Left lung (tissue), 10 donors: ENCODE data around the gene ROPN1L. TPM values are rescaled to one million over a fixed set of nuclear protein-coding genes. Genes with fewer than 3 reads are reported as not detected.

ENCODE experiments used
- ATAC-seq: fragments of 200-7000 bp; cut with Tn5 transposase; one replicate; pipeline ENCODE4 v1.9.1; 2020; ENCODE audit warnings: moderate library complexity
- DNase-seq, 4 donors: peaks; one replicate each; pipeline ENCODE4 v3.0.0-alpha.2; 2013 to 2020
- H3K27ac ChIP-seq, 2 donors: fragments of 200-600 bp; sonication (generic) in 1 of 2; one replicate each; pipeline versions ENCODE4 v1.5.0 to v1.8.0; 2020 to 2021
- H3K27me3 ChIP-seq, 2 donors: fragments of 200-600 bp; sonication (generic) in 1 of 2; one replicate each; pipeline versions ENCODE4 v1.5.0 to v1.8.0; 2020 to 2021
- H3K36me3 ChIP-seq, 2 donors: fragments of 200-600 bp; sonication (generic) in 1 of 2; one replicate each; pipeline versions ENCODE4 v1.5.0 to v1.8.0; 2020 to 2021
- H3K4me1 ChIP-seq, 2 donors: fragments of 200-600 bp; one replicate each; pipeline ENCODE4 v1.8.0; 2021
- H3K4me3 ChIP-seq, 2 donors: fragments of 200-600 bp; sonication (generic) in 1 of 2; one replicate each; pipeline versions ENCODE4 v1.5.0 to v1.8.0; 2020 to 2021; ENCODE audit warnings: mild to moderate bottlenecking in 1 of 2
- H3K9me3 ChIP-seq, 2 donors: fragments of 200-600 bp; sonication (generic) in 1 of 2; one replicate each; pipeline versions ENCODE4 v1.5.0 to v1.8.0; 2020 to 2021
- intact Hi-C, 2 donors: fragments of 100-400 bp; cut with DNase I; formaldehyde crosslinking; loops; one replicate each; pipeline versions ENCODE4 v1.11.2 to v1.14.2; 2022
- polyA plus RNA-seq, 6 donors: library from polyadenylated mRNA; unstranded; fragments of 120-200 nt; gene quantifications; one replicate each; pipeline ENCODE4 v1.2.1, GENCODE V29; 2013; ENCODE audit not compliant: insufficient read length in 6 of 6
- total RNA-seq, 2 donors: library from RNA; stranded (reverse); fragmentation: NEBNext Ultra II Directional; extraction: Animal tissue kit (Norgen Biotek cat#: 25700); gene quantifications; one replicate each; pipeline ENCODE4 v1.2.1, GENCODE V29; 2021
- TF ChIP-seq, protein P1 (sequence below), 2 donors: fragments of 200-600 bp; sonication (generic) in 1 of 2; IDR thresholded peaks; one replicate each; pipeline versions ENCODE4 v1.5.0 to v1.8.0; 2021; ENCODE audit warnings: antibody characterized with exemption in 2 of 2
- donor health status: DM: no; HTN: yes; CAD: no.
- donor health status: DM: no; HTN: no; CAD: no.

Gene ROPN1L
- total and polyA plus RNA-seq, 8 donors: 0.50 to 9.5 (median 5.1) TPM

DNA sequence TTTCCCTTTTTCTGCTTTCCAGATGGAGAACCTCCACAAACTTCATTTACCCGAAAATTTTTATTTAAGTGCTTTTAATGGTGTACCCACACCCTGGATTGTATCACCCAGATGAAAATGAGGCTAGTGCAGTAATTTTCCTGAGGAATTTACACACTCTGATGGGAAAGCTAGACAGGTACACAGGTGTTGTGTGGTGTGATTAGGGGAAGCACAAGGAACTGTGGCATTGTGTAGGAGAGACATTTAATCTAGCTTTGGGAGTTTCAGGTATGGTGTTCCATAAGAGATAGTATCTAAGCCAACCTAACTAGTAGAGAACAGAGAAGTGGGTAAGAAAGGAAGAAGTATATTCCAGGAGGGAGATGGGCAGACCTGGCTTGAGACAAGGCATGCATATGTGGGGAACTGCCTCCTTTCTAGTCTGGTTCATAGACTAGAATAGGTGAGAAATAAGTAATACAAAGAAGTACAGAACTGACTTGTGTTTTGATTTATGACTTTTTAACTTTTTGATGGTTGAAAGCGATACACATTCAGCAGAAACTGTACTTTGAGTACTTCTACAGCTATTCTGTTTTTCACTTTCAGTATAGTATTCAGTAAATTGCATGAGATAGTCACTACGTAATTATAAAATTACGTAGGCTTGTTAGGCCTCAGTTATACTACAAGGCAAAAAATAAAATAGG, 22.9 kb upstream of the ROPN1L start:
- intact Hi-C loops: no loop called here
- H3K36me3 ChIP-seq: peaks cover 0 to 79% of the 10 kb centered on the region in 2 donors
- no peak for DNase-seq

DNA sequence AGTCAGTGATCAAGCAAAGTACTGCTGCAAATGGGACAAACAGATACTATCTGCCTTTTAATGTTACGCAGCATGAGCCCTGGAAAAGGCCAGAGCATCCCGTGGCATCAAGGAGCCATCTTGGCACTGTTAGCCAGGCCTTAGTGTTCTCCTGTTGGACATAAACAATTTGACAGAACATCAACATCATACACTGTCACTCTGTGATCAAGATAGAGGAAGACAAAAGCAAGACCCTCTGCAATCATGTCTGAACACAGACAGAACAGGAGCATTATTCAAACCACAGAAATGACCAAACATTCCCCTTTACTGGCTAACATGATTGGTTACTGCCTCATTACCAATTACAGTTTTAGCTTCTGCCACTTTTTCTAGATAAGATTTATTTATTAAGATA, 21.2 kb upstream of the ROPN1L start:
- Histone ChIP-seq H3K27me3 (no peaks in the 10 kb centered on the region), H3K4me3 (no peak overlapping the region), H3K4me1 (peaks cover 0 to 33% of the 10 kb centered on the region in 2 donors), H3K27ac (peak overlapping the region in 1 of 2 donors; percentile 76), H3K9me3 (no peaks in the 10 kb centered on the region), H3K36me3 (peaks cover 0 to 77% of the 10 kb centered on the region in 2 donors)
- intact Hi-C loops: loop anchor here in 1 of 2 donors (10.0 kb wide), 1 partner anchor 136 kb away; no protein-coding TSS in a partner anchor
- TF ChIP-seq, protein P1, sequence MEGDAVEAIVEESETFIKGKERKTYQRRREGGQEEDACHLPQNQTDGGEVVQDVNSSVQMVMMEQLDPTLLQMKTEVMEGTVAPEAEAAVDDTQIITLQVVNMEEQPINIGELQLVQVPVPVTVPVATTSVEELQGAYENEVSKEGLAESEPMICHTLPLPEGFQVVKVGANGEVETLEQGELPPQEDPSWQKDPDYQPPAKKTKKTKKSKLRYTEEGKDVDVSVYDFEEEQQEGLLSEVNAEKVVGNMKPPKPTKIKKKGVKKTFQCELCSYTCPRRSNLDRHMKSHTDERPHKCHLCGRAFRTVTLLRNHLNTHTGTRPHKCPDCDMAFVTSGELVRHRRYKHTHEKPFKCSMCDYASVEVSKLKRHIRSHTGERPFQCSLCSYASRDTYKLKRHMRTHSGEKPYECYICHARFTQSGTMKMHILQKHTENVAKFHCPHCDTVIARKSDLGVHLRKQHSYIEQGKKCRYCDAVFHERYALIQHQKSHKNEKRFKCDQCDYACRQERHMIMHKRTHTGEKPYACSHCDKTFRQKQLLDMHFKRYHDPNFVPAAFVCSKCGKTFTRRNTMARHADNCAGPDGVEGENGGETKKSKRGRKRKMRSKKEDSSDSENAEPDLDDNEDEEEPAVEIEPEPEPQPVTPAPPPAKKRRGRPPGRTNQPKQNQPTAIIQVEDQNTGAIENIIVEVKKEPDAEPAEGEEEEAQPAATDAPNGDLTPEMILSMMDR (IDR thresholded peaks at IDR 0.05): no peak
- no peak for ATAC-seq
- DNase-seq: no peak

More for the DNA sequence above, 22.9 kb upstream of the ROPN1L start:
- no peak overlapping the region for H3K27ac ChIP-seq
- H3K9me3 ChIP-seq: no peaks in the 10 kb centered on the region
- ATAC-seq: no peak
- no peak overlapping the region for H3K4me3 ChIP-seq
- H3K27me3 ChIP-seq: no peaks in the 10 kb centered on the region
- H3K4me1 ChIP-seq: peaks cover 0 to 33% of the 10 kb centered on the region in 2 donors
- TF ChIP-seq, protein P1 (IDR thresholded peaks at IDR 0.05): no peak

DNA sequence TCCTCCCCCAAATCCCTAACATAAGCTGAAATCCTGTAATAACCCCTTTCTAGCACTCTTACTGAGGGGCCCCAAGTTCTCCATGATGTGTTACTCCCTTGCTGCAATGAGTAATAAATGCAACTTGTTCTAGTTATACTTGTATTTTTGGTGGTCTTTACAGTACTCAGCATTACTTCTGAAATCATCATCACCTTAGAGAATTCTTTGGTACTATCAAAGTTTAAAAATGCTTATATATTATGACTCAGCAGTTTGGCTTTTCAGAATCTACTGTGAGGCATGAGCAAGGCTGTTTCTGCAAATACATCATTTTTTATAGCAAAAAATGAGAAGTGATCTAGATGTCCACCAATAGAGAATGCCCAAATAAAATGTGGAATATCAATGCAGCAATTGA, 20.7 kb upstream of the ROPN1L start:
- Histone ChIP-seq H3K27ac (peak overlapping the region in 1 of 2 donors; percentile 76), H3K4me3 (no peak overlapping the region), H3K4me1 (peaks cover 0 to 33% of the 10 kb centered on the region in 2 donors), H3K9me3 (no peaks in the 10 kb centered on the region), H3K36me3 (peaks cover 0 to 77% of the 10 kb centered on the region in 2 donors), H3K27me3 (no peaks in the 10 kb centered on the region)
- DNase-seq (no peak), ATAC-seq (no peak)
- intact Hi-C loops: loop anchor here in 1 of 2 donors (10.0 kb wide), 1 partner anchor 136 kb away; no protein-coding TSS in a partner anchor
- TF ChIP-seq, protein P1 (IDR thresholded peaks at IDR 0.05): no peak

DNA sequence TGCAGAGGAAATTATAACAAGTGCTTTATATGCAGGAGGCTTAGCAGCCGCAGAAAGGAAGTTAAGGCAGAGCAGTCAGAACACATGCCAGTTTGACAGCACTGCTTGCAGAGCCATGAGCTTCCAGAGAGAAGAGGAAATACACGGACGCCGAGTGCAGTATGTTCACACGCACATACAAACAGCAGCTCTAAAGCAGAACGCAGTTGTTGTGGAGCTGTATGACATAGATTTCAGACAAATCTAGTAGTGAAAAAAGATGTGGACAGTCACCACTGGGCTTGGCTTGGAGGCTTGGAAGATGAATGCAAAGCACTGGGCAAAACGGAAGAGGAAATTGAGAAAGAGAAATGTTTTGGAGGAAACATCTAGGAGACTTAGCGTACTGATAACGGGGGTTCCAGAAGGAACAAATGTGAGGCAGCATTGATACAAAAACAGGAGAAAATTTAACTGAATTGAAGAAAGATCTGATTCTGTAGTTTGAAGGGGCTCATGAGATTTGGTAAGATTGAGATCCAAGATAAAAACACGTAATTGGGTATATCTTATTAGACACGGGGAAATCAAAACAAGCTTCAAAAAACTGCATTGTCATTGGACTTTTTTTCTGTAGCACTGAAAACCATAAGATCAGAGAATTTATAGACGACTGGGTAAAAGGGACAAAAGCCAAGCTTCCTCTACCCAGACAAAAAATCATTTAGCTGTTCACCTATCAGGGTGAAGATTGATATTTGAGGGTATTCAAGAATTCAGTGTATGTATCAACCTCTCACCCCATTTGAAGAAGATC, 19.6 kb upstream of the ROPN1L start:
- Histone ChIP-seq H3K4me3 (peak overlapping the region in 1 of 2 donors; percentile 2), H3K9me3 (no peaks in the 10 kb centered on the region), H3K27me3 (no peaks in the 10 kb centered on the region), H3K4me1 (peaks cover 0 to 33% of the 10 kb centered on the region in 2 donors), H3K27ac (peak overlapping the region in 1 of 2 donors; percentile 76), H3K36me3 (peaks cover 0 to 77% of the 10 kb centered on the region in 2 donors)
- TF ChIP-seq, protein P1 (IDR thresholded peaks at IDR 0.05): no peak
- intact Hi-C loops: loop anchor here in 1 of 2 donors (10.0 kb wide), 1 partner anchor 137 kb away; no protein-coding TSS in a partner anchor
- ATAC-seq (peak; percentile 71), DNase-seq (peak in 1 of 4 donors; percentile 16)

DNA sequence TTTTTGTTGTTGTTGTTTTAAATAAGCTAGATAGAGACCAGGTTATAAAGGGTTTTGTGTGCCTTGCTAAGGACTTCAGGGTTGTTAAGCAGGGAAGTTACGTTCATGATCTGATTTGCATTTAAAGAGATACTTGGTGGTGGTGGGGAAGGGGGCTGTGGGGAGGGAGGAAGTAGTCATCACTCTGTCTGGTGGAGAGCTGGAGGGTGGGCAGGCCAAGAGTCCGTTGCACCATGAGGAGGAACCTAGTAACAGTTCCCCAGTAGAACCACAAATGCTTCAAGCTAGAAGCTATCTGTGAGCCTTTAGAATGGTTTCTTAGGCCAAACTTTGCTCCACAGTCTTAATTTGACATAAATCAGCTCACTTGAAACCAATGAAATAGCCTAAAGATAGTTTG, 18.7 kb upstream of the ROPN1L start:
- ATAC-seq (no peak), DNase-seq (no peak)
- no peaks in the 10 kb centered on the region for H3K27me3 ChIP-seq
- TF ChIP-seq, protein P1 (IDR thresholded peaks at IDR 0.05): no peak
- no peak overlapping the region for H3K4me3 ChIP-seq
- intact Hi-C loops: loop anchor here in 1 of 2 donors (10.0 kb wide), 1 partner anchor 138 kb away; no protein-coding TSS in a partner anchor
- peaks cover 0 to 77% of the 10 kb centered on the region in 2 donors for H3K36me3 ChIP-seq
- H3K4me1 ChIP-seq: peaks cover 0 to 33% of the 10 kb centered on the region in 2 donors
- H3K9me3 ChIP-seq: no peaks in the 10 kb centered on the region
- peak overlapping the region in 1 of 2 donors; percentile 76 for H3K27ac ChIP-seq
